HG03280 (cell line): ENCODE measurements around the gene SLC12A7.

Experiments used
- ATAC-seq: cut with Tn5 transposase; IDR thresholded peaks from one replicate; pipeline ENCODE4 v1.9.1; 2021; ENCODE audit warnings: mild to moderate bottlenecking, moderate library complexity; ENCODE audit not compliant: unreplicated experiment

The SLC12A7 gene

GRCh38 chr5:1012313-1012841 lies 99.5 kb downstream of the SLC12A7 start:
- ATAC-seq: no peak

DNA sequence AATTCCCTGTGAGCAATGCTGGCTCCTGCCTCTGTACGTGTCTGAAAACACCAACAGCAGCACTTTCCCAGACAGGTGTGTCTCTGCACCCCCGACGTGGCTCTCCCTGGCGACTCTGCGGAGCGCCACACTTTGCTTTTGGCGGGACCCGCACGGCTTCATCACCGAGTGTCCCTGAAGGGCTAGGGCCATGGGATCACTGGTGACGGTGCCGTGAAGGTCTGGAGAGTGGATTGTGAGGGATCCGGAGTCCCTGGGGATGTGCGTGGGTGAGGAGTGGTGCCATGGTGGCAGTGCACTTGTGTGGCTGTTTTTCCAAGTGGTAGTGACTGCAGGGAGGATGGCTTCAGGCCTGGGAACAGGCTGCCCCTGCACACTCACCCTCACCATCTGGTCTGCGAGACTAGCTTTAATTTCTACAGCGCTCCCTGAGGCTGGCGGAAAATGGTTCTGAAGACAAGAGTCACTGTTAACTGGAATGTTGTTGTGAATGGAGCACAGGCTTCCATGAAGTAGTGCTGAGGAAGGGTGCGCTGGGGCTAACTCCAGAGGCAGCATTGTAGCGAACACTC lies 100.0 kb downstream of the SLC12A7 start:
- no peak for ATAC-seq

DNA sequence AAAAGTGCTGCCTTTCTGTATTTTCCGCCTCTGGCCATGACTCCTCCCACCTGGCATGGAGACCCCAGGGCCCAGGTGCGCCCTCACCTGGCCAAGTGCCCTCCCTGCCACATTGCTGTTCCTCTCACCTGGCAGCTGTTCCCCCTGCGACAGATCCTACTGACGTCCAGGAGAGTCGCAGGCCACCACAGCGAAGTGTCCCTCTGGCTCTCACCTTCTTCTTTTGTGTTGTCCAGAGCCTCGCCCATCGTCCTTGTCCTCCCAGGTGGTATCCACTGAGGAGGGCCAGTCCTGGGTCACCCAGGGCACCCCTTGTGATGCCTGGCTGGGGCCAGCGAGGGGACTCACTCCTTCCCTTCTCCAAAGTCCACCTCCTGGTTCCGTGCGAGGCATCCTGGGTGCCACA lies 100.6 kb downstream of the SLC12A7 start:
- no peak for ATAC-seq

DNA sequence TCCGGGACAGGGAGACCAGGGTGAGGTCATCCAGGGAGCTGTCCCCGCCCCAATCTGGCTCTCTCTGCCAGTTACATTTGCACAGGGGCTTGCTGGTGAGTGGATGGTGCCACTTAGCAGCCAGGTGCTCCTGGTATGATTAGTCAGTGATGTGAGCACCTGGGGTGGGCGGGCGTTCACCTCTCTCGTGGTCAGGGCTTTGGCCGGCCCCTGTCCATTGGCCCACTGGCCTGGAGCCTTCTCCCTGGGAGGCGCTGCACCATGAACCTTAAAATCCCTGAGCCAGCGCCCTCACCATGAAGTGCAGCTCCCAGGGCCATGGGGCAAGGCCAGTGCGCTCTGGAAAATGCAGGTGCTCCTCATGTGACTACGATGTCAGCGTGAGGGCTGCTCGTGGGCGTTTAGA lies 101.2 kb downstream of the SLC12A7 start:
- no peak for ATAC-seq

DNA sequence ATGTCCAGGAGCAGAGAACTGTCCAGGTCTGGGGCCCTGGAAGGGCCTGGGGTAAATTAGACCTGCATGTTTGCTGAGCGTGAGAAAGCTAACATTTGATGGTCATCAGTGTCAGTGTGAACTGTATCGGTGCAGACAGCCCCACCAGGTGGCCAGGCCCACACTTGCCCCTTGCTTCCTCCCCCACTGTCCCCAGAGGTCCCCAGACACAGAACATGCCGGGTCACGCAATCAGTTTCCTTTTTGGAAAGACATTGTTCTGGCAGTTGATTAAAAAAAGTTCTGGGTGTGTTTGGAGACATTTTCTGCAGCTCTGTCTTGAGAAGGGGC lies 101.7 kb downstream of the SLC12A7 start:
- no peak for ATAC-seq

- ATAC-seq: no peak
Observed at GRCh38 chr5:1009359-1010180, 102.3 kb downstream of the SLC12A7 start.

GRCh38 chr5:1008451-1009358 lies 103.2 kb downstream of the SLC12A7 start, which contains the start of gene NKD2:
TSS of gene NKD2 (plus strand) at chr5:1008802. CDS start at chr5:1009058, 256 bp downstream.
- ATAC-seq: no peak

DNA sequence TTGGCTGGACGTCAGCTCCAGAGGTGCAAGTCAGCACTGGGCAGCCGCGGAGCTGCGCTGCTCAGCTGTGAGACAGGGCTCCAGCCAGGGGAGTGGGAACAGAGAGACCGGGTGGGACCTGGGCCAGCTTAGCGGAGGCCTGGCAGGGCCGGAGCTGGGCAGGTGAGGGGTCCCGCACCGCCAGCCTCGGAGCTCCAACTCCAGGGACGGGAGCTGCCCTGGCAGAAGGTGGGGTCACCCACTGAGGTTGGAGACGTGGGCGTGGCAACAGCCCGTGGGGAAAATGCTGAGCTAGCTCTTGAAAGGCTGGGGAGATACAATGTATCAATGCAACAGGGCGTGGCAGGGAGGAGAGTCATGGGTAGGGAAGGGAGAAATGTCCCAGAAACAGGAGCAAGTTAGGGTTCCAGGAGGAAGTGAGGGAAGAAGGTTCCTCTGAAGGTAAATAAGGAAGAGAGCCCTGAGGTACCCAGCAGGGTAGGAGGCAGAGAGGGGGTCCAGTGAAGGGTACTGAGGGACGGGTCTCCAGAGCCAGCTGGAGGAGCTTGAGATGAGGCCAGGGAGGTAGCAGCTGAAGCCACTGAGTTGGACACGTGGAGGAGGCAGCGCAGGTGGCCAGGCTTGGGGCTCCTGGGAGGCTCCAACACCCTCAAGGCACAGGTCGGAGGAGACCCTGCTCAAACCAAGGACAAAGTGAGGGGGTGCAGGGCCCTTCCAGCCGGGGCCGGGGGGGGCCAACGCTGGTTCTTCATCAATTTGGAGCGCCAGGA lies 104.0 kb downstream of the SLC12A7 start:
- no peak for ATAC-seq

DNA sequence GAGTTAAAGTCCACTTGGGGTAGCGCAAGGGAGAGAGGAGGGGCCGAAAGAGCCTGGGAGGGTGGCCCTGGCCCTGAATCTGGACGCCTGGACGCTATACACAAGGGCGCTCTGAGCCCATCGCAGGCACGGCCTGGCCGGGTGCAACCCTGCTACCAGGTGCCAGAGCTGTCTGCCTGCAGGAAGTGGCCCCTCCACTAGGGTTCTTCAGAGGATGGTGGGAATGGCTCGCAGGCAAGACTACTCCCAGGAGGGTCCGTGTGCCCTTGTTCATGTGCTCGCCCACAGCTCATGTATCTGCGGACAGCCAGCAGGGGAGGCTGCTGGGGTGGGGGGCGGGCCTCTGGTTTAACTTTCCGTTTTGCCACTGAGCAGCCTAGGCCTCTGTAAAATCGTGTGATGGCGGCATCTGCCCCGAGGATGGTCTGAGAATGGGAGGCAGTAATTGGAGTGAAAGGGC lies 104.6 kb downstream of the SLC12A7 start:
- no peak for ATAC-seq

DNA sequence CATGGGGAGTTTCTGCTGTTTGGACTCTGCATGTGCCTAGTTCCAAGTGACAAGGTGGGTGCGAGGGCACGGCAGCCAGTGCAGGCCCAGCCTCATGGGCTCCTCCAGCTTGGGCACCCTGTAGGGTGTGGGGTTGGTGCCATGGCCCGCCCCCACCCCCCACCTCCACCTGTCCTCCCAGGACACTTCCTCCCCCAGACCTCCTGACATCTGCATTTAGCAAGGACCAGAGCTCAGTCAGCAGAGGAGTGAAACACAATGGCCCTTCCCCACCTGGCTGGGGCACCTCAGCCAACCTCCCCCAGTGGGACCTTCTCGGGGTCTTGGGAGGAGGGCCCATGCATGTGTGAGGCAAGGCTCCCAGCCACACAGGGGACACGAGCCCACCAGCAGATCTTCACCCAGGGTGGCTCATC lies 105.2 kb downstream of the SLC12A7 start:
- no peak for ATAC-seq

- no peak for ATAC-seq
Observed at GRCh38 chr5:1005904-1006655, 105.8 kb downstream of the SLC12A7 start.

GRCh38 chr5:1005249-1005851 lies 106.5 kb downstream of the SLC12A7 start:
- ATAC-seq: no peak

- ATAC-seq: no peak
Observed at GRCh38 chr5:1004461-1005248, 107.2 kb downstream of the SLC12A7 start.

GRCh38 chr5:1003296-1003937 lies 108.4 kb downstream of the SLC12A7 start:
- ATAC-seq: no peak

GRCh38 chr5:1002836-1003235 lies 109.0 kb downstream of the SLC12A7 start:
- ATAC-seq: no peak

DNA sequence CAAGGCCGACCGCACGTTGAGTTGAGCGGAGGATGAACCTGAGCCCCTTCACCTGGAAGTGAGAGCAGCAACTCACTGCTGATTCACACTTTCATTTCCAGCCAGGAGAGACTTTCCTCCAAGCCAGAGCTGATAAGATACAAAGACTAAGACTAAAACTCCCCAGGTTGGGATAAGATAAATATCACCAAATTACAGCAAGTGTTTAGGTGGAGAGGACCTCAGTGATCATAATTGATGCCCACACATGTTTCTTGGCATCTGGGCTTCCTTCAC lies 109.7 kb downstream of the SLC12A7 start:
- no peak for ATAC-seq

- ATAC-seq: no peak
Observed at GRCh38 chr5:1001406-1002270, 110.2 kb downstream of the SLC12A7 start.
